SK-N-SH treated with all-trans-retinoic acid at 6 μM for 48 hours (cell line): ENCODE data around the gene FXYD2.

Experiments used
- TOX ChIP-seq: fragments of 250-450 bp; sonication (Bioruptor Pico); IDR thresholded peaks from 2 replicates; pipeline ENCODE4 v1.8.0; 2021; ENCODE audit warnings: mild to moderate bottlenecking, moderate library complexity, borderline replicate concordance
- ZFP3 ChIP-seq: fragments of 250-450 bp; sonication (Bioruptor Pico); IDR thresholded peaks from 2 replicates; pipeline ENCODE4 v1.5.0; 2020; ENCODE audit warnings: mild to moderate bottlenecking, moderate library complexity
- TF ChIP-seq, protein P1 (sequence below): fragments of 250-450 bp; sonication (Bioruptor Pico); IDR thresholded peaks from 2 replicates; pipeline ENCODE4 v1.8.0; 2020; ENCODE audit warnings: mild to moderate bottlenecking, moderate library complexity, borderline replicate concordance

- TF ChIP-seq ZFP3 (CRISPR knock-in tag) (no peak), TOX (CRISPR knock-in tag) (no peak)
- TF ChIP-seq, protein P1, sequence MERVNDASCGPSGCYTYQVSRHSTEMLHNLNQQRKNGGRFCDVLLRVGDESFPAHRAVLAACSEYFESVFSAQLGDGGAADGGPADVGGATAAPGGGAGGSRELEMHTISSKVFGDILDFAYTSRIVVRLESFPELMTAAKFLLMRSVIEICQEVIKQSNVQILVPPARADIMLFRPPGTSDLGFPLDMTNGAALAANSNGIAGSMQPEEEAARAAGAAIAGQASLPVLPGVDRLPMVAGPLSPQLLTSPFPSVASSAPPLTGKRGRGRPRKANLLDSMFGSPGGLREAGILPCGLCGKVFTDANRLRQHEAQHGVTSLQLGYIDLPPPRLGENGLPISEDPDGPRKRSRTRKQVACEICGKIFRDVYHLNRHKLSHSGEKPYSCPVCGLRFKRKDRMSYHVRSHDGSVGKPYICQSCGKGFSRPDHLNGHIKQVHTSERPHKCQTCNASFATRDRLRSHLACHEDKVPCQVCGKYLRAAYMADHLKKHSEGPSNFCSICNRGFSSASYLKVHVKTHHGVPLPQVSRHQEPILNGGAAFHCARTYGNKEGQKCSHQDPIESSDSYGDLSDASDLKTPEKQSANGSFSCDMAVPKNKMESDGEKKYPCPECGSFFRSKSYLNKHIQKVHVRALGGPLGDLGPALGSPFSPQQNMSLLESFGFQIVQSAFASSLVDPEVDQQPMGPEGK (CRISPR knock-in tag) = no peak
Observed at GRCh38 chr11:117825538-117826189, 1.1 kb upstream of the FXYD2 start.
